ENCODE measurements around the gene MBD6.

Gene MBD6

DNA sequence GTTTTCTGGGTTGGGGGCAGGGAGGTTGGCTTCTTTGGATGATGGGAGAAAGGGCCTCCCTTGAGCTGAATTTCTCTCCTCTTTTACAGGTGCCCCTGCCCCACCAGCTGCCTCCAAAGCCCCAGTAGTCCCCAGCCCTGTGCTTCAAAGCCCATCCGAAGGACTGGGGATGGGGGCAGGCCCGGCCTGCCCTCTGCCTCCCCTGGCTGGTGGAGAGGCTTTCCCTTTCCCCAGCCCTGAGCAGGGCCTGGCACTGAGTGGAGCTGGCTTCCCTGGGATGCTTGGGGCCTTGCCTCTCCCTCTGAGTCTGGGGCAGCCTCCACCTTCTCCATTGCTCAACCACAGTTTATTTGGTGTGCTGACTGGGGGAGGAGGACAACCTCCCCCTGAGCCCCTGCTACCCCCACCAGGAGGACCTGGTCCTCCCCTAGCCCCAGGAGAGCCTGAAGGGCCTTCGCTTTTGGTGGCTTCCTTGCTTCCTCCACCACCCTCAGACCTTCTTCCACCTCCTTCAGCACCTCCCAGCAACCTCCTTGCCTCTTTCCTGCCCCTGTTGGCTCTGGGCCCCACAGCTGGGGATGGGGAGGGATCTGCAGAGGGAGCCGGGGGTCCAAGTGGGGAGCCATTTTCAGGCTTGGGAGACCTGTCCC, 4.0 kb downstream of the MBD6 start:
- CTCF ChIA-PET = no interaction called here
- DNase-seq (ENCODE audit: extremely low spot score) = no peak
- no peak for TF ChIP-seq TARDBP (IDR thresholded peaks at IDR 0.05)
- TF ChIP-seq CTBP1 (IDR thresholded peaks at IDR 0.05; ENCODE audit: borderline replicate concordance) = no peak
- TF ChIP-seq, protein P1, sequence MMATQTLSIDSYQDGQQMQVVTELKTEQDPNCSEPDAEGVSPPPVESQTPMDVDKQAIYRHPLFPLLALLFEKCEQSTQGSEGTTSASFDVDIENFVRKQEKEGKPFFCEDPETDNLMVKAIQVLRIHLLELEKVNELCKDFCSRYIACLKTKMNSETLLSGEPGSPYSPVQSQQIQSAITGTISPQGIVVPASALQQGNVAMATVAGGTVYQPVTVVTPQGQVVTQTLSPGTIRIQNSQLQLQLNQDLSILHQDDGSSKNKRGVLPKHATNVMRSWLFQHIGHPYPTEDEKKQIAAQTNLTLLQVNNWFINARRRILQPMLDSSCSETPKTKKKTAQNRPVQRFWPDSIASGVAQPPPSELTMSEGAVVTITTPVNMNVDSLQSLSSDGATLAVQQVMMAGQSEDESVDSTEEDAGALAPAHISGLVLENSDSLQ (IDR thresholded peaks at IDR 0.05) = no peak
- no peak for TF ChIP-seq FOXM1 (IDR thresholded peaks at IDR 0.05; ENCODE audit: borderline replicate concordance)
- TF ChIP-seq LEF1 (IDR thresholded peaks at IDR 0.05; ENCODE audit: borderline replicate concordance) = no peak
- no peak for TF ChIP-seq FOXK2 (IDR thresholded peaks at IDR 0.05)
- TF ChIP-seq HDGF (IDR thresholded peaks at IDR 0.05; ENCODE audit: borderline replicate concordance) = no peak
- no peak for TF ChIP-seq BHLHE40 (IDR thresholded peaks at IDR 0.05; ENCODE audit: borderline replicate concordance)
- no peak for TF ChIP-seq FOXA1 (IDR thresholded peaks at IDR 0.05)
- TF ChIP-seq ELF4 (IDR thresholded peaks at IDR 0.05) = no peak
- TF ChIP-seq SP1 (IDR thresholded peaks at IDR 0.05) = no peak
- TF ChIP-seq ZNF384 (IDR thresholded peaks at IDR 0.05) = no peak
- no peak for TF ChIP-seq ARNT (IDR thresholded peaks at IDR 0.05)
- TF ChIP-seq L3MBTL2 (conservative IDR thresholded peaks at IDR 0.05) = no peak
- POLR2A ChIA-PET = interaction anchor here (0.9 kb wide), 1 partner anchor 9 kb away, joined by 3 read pairs; no protein-coding TSS in a partner anchor

DNA sequence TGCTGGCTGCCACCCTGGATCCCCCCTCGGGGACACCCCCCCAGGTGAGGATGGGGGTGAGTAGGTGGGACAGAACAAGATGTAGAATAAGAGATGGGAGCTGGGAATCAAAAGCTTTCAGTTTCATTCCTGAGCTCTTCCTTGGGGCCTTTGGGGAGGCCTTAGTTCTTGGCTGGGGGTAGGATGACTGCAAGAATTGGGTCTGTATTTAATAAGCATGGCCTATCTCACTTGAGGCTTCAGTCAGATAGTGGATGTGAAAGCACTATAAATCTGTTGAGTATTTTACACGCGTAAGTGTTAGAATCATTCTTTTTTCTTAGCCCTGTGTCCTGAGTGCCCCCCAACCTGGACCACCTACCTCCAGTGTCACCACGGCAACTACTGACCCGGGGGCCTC, 4.6 kb downstream of the MBD6 start:
- TF ChIP-seq TARDBP (IDR thresholded peaks at IDR 0.05) (no peak), FOXA1 (IDR thresholded peaks at IDR 0.05) (no peak)
- ChIA-PET CTCF (no interaction called here), POLR2A (interaction anchor here (0.9 kb wide), 1 partner anchor 9 kb away, joined by 3 read pairs; no protein-coding TSS in a partner anchor)
- no peak for DNase-seq (ENCODE audit: extremely low spot score)

DNA sequence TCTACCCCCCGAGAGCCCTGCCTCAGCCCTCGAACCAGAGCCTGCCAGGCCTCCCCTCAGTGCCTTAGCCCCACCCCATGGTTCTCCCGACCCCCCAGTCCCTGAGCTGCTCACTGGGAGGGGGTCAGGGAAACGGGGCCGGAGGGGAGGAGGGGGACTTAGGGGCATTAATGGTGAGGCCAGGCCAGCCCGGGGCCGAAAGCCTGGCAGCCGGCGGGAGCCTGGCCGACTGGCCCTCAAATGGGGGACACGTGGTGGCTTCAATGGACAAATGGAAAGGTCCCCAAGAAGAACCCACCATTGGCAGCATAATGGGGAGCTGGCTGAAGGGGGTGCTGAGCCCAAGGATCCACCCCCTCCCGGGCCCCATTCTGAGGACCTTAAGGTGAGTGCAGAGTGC, 5.6 kb downstream of the MBD6 start:
- ChIA-PET POLR2A (interaction anchor here (1.1 kb wide), 1 partner anchor 19 kb away, joined by 3 read pairs; no protein-coding TSS in a partner anchor), CTCF (no interaction called here)
- no peak for TF ChIP-seq FOXA1 (IDR thresholded peaks at IDR 0.05)
- no peak for TF ChIP-seq SP1 (IDR thresholded peaks at IDR 0.05)
- no peak for TF ChIP-seq LEF1 (IDR thresholded peaks at IDR 0.05; ENCODE audit: borderline replicate concordance)
- TF ChIP-seq HDGF (IDR thresholded peaks at IDR 0.05; ENCODE audit: borderline replicate concordance) = no peak
- TF ChIP-seq ELF4 (IDR thresholded peaks at IDR 0.05) = no peak
- TF ChIP-seq, protein P1 (IDR thresholded peaks at IDR 0.05) = no peak
- no peak for TF ChIP-seq L3MBTL2 (conservative IDR thresholded peaks at IDR 0.05)
- TF ChIP-seq NFRKB (IDR thresholded peaks at IDR 0.05) = no peak
- TF ChIP-seq TARDBP (IDR thresholded peaks at IDR 0.05) = no peak
- no peak for TF ChIP-seq FOXM1 (IDR thresholded peaks at IDR 0.05; ENCODE audit: borderline replicate concordance)
- no peak for TF ChIP-seq FOXK2 (IDR thresholded peaks at IDR 0.05)
- TF ChIP-seq ARNT (IDR thresholded peaks at IDR 0.05) = no peak
- no peak for TF ChIP-seq BHLHE40 (IDR thresholded peaks at IDR 0.05; ENCODE audit: borderline replicate concordance)
- TF ChIP-seq CTBP1 (IDR thresholded peaks at IDR 0.05; ENCODE audit: borderline replicate concordance) = no peak
- no peak for DNase-seq (ENCODE audit: extremely low spot score)

DNA sequence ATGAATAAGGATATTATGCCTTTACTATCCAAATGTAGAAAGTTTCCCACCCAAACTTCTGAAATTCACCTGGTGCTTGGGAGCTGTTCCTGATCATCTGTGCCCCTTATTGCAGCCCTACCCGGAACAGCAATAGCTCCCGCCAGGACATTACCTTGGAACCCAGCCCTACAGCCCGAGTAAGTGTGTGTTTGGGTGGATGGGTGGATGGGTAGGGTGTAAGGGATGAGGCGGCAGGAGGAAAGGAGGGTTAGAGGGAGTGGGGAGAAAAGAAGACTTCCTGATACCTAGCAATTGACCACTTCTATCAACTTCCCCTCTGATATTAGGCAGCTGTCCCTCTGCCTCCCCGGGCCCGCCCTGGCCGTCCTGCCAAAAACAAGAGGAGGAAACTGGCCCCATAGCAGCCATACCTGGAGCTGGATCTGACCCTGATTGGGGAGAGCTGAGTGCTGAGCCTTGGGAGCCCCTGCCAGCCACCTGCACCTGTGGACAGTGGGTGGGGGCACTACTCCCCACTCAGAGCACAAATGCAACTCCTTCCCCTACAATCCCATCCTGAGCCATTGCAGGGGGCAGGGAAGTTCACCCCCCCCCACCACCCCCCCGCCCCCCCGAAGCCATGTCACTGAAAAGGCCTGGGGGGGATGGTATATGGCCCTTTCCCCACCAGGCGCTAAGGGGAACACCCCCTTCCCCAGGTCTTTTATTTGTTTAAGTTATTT, 6.4 kb downstream of the MBD6 start:
- TF ChIP-seq SUZ12 (IDR thresholded peaks at IDR 0.05) (no peak), FOXM1 (IDR thresholded peaks at IDR 0.05; ENCODE audit: borderline replicate concordance) (no peak), LEF1 (IDR thresholded peaks at IDR 0.05; ENCODE audit: borderline replicate concordance) (no peak), NFRKB (IDR thresholded peaks at IDR 0.05) (no peak), CTBP1 (IDR thresholded peaks at IDR 0.05; ENCODE audit: borderline replicate concordance) (no peak), ARNT (IDR thresholded peaks at IDR 0.05) (no peak), TARDBP (IDR thresholded peaks at IDR 0.05) (no peak)
- TF ChIP-seq, protein P1 (IDR thresholded peaks at IDR 0.05) = no peak
- ChIA-PET CTCF (interaction anchor here (0.5 kb wide), 1 partner anchor 262 kb away, joined by 3 read pairs; no protein-coding TSS in a partner anchor), POLR2A (interaction anchor here (1.1 kb wide), 1 partner anchor 18 kb away, joined by 3 read pairs; no protein-coding TSS in a partner anchor)
- no peak for DNase-seq (ENCODE audit: extremely low spot score)

DNA sequence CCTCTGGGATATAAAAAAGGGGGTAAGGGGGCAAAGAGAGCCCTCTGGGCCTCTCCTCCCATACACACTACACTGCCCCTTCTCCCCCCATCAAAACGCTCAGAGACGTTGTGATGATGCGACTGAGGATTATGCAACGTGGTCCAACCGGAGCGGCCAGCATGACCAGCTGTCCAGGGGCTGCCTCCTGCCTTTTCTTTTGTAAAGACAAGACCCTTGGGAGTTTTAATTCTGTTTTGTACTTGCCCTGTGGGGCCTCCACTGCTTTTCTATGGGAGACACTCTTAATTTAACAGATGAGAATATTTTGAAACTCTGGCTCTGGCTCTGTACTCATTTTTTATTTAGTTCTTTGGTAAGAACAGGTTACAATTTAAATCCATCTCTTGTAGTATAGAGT, 7.2 kb downstream of the MBD6 start:
- DNase-seq (ENCODE audit: extremely low spot score) = no peak
- TF ChIP-seq FOXM1 (IDR thresholded peaks at IDR 0.05; ENCODE audit: borderline replicate concordance) = no peak
- CTCF ChIA-PET = interaction anchor here (1.1 kb wide), 1 partner anchor 71 kb away, joined by 4 read pairs; no protein-coding TSS in a partner anchor
- POLR2A ChIA-PET = interaction anchor here (0.8 to 1.3 kb wide), 2 partner anchors 10 kb away, joined by 3 to 5 read pairs; partner anchors contain the start of gene DDIT3

DNA sequence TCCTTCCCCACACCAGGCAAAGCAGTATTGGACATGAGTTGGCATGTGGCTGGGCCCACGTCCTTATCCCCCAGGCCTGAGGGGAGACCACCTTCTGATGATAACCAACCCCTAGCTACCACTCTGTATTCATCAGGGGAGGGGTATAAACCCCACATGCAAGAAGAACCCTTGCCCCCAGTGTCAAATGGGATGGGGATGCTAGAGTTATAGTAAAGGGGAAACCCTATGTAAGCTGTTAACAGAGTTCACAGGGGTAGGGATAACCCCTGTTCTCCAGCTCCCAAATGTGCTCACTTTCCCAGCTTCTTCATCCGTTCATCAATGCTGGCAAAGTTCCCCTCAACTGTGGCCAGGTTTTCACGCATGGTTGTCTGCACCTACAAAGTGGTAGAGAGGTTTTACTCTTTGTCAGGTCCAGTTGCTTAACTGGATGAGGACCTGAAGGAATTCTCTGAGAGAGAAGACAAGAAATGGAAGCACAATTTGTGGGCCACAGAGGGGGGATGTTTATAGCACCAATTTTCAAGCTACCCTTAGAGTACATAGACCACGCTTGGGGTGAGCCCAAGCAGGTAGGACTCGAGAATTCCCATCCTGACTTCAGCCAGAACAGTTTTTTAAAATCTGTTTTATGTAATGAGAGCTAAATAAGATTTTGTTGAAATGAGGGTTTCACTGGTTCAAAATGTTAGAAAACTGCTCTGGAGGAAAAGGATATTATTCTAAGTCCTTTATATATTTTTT, 7.9 kb downstream of the MBD6 start:
- TF ChIP-seq, protein P1 (IDR thresholded peaks at IDR 0.05) = no peak
- TF ChIP-seq SP1 (IDR thresholded peaks at IDR 0.05) (no peak), FOXM1 (IDR thresholded peaks at IDR 0.05; ENCODE audit: borderline replicate concordance) (no peak), TARDBP (IDR thresholded peaks at IDR 0.05) (no peak), ARNT (IDR thresholded peaks at IDR 0.05) (no peak), L3MBTL2 (conservative IDR thresholded peaks at IDR 0.05) (no peak), LEF1 (IDR thresholded peaks at IDR 0.05; ENCODE audit: borderline replicate concordance) (no peak), NFRKB (IDR thresholded peaks at IDR 0.05) (no peak), SUZ12 (IDR thresholded peaks at IDR 0.05) (no peak), FOXA1 (IDR thresholded peaks at IDR 0.05) (no peak), ZNF384 (IDR thresholded peaks at IDR 0.05) (no peak), FOXK2 (IDR thresholded peaks at IDR 0.05) (no peak), HDGF (IDR thresholded peaks at IDR 0.05; ENCODE audit: borderline replicate concordance) (no peak)
- ChIA-PET POLR2A (interaction anchor here (0.8 to 3.7 kb wide), 4 partner anchors 9 to 16 kb away, joined by 3 to 20 read pairs (median 4); partner anchors contain the start of genes DCTN2 and DDIT3), CTCF (interaction anchor here (1.1 kb wide), 1 partner anchor 72 kb away, joined by 4 read pairs; no protein-coding TSS in a partner anchor)
- DNase-seq (ENCODE audit: extremely low spot score) = no peak

All from HEK293T (cell line).